Osteocyte (in vitro differentiated cells): Measurements from ENCODE around the gene HS6ST1. TPM values are rescaled to one million over a fixed set of nuclear protein-coding genes. Genes with fewer than 3 reads are reported as not detected.
A peak's percentile ranks its signal among the peaks of the same experiment; 100 is the strongest.

Experiments used
- DNase-seq: peaks from one replicate; pipeline ENCODE4 v3.0.0; 2021; ENCODE audit warnings: mixed read lengths; ENCODE audit not compliant: unreplicated experiment; ENCODE audit errors: extremely low spot score
- H3K27ac Mint-ChIP-seq: one replicate; pipeline ENCODE4 v1.8.0; 2021; ENCODE audit warnings: mild to moderate bottlenecking, mixed read lengths; ENCODE audit not compliant: unreplicated experiment
- H3K27me3 Mint-ChIP-seq: one replicate; pipeline ENCODE4 v1.8.0; 2021; ENCODE audit warnings: mixed read lengths; ENCODE audit not compliant: unreplicated experiment
- H3K36me3 Mint-ChIP-seq: one replicate; pipeline ENCODE4 v1.8.0; 2021; ENCODE audit warnings: mixed read lengths; ENCODE audit not compliant: unreplicated experiment
- H3K4me1 Mint-ChIP-seq: one replicate; pipeline ENCODE4 v1.8.0; 2021; ENCODE audit warnings: mixed read lengths; ENCODE audit not compliant: unreplicated experiment
- H3K4me3 Mint-ChIP-seq: one replicate; pipeline ENCODE4 v1.8.0; 2021; ENCODE audit warnings: mild to moderate bottlenecking, moderate library complexity, mixed read lengths; ENCODE audit not compliant: unreplicated experiment
- H3K9me3 Mint-ChIP-seq: one replicate; pipeline ENCODE4 v1.8.0; 2021; ENCODE audit warnings: mixed read lengths; ENCODE audit not compliant: unreplicated experiment
- CTCF ChIP-seq: fragments of 200-600 bp; sonication (generic); IDR thresholded peaks from 2 replicates; pipeline ENCODE4 v1.5.0; 2021; ENCODE audit warnings: antibody characterized with exemption, mild to moderate bottlenecking, moderate library complexity
- total RNA-seq: library from RNA; stranded (reverse); gene quantifications from 2 replicates; pipeline ENCODE4 v1.2.1, GENCODE V29; 2021

The HS6ST1 gene
- total RNA-seq, 1 donor from 2014 or later = 43.0 TPM

DNA sequence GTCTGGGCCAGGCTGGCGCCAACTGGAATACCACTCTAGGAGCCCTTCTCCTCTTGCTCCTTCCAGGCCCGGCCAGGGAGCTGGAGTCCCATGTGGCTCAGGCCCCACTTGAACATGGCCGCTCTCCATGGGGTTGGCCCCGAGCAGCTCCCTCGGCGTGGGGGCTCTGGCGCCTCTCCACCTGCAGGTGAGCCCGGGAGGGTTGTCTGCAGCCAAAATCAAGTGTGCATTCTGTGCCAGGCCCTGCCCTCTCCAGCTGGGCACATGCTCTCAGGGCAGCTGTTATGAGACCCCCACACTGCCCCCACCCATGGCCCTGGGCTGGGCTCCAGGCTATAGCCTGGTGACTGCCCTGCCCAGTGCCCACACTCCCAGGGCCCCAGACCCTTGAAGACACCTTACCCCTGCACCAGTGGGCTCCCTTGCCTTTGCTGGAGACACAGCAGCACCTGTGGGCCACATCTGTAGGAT is 45.8 kb upstream of the HS6ST1 start:
- no peak for DNase-seq
- no peak overlapping the region for H3K4me3 Mint-ChIP-seq
- H3K36me3 Mint-ChIP-seq = no peaks in the 10 kb centered on the region
- no peak for TF ChIP-seq CTCF
- H3K4me1 Mint-ChIP-seq = peaks cover 81% of the 10 kb centered on the region
- H3K27ac Mint-ChIP-seq = no peak overlapping the region
- no peaks in the 10 kb centered on the region for H3K27me3 Mint-ChIP-seq
- H3K9me3 Mint-ChIP-seq = no peaks in the 10 kb centered on the region

DNA sequence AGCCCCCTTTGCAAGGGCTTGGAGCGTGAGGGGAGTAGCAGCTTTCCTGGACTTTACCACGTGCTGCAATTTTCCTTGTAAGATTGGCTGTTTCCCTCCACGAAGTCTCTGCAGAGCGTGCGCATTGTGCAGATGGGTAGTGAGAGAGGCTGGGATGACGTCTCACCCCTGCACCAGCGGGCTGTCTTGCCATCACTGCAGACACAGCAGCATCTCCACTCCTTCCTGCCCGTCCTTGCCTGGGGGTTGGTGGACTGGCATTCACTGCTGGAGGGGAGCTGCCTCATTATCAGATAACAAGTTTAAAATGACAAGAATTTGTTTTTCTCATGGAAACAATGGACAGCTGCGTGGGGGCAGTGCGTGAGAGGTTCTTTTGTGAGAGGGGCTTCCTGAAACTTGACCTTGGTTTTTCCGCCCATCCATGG is 45.3 kb upstream of the HS6ST1 start:
- no peaks in the 10 kb centered on the region for H3K27me3 Mint-ChIP-seq
- no peaks in the 10 kb centered on the region for H3K36me3 Mint-ChIP-seq
- DNase-seq = no peak
- no peak for TF ChIP-seq CTCF
- peaks cover 76% of the 10 kb centered on the region for H3K4me1 Mint-ChIP-seq
- no peaks in the 10 kb centered on the region for H3K9me3 Mint-ChIP-seq
- peak overlapping the region; percentile 88 for H3K27ac Mint-ChIP-seq
- no peak overlapping the region for H3K4me3 Mint-ChIP-seq

GRCh38 chr2:128362889-128363228 is 44.2 kb upstream of the HS6ST1 start:
- peak overlapping the region; percentile 88 for H3K27ac Mint-ChIP-seq
- no peaks in the 10 kb centered on the region for H3K27me3 Mint-ChIP-seq
- no peak for TF ChIP-seq CTCF
- DNase-seq = no peak
- no peak overlapping the region for H3K4me3 Mint-ChIP-seq
- H3K36me3 Mint-ChIP-seq = no peaks in the 10 kb centered on the region
- no peaks in the 10 kb centered on the region for H3K9me3 Mint-ChIP-seq
- H3K4me1 Mint-ChIP-seq = peaks cover 65% of the 10 kb centered on the region

GRCh38 chr2:128362176-128362888 is 43.7 kb upstream of the HS6ST1 start:
- no peaks in the 10 kb centered on the region for H3K27me3 Mint-ChIP-seq
- H3K27ac Mint-ChIP-seq = peak overlapping the region; percentile 88
- no peak for DNase-seq
- no peak overlapping the region for H3K4me3 Mint-ChIP-seq
- H3K4me1 Mint-ChIP-seq = peaks cover 60% of the 10 kb centered on the region
- H3K9me3 Mint-ChIP-seq = no peaks in the 10 kb centered on the region
- no peaks in the 10 kb centered on the region for H3K36me3 Mint-ChIP-seq
- no peak for TF ChIP-seq CTCF

DNA sequence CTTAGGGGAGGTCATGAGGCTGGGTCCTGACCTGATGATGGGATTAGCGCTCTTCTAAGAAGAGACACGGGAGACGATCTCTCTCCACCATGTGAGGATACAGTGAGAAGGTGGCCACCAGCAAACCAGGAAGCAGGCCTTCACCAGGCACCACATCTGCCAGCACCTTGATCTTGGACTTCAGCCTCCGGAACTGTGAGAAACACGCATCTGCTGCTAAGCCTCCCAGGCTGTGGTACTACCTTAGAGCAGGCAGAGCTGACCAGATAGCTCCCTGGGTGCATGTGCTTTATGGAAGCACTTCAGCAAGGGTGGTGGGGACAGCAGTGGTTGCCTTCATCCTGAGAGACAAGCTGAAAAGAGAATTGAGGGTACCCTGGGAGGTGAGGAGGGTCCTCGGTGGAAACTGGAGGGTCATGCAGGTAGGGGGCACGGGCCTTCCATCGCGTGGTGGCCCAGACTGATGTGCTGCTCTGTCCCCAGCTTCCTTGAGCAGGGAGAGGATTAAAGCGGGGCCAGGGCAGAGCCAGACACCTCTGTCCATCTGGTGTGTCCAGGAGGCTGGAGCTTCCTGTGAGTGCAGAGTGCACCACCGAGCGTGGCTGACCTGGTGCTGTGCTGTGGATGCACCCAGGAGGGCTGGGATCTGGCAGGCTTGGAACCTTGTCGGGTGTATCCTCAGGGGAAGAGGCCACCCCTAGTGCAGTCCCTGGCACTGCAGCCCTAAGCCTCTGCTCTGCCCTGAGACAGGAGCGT is 42.9 kb upstream of the HS6ST1 start:
- H3K27ac Mint-ChIP-seq = peak overlapping the region; percentile 88
- no peak overlapping the region for H3K4me3 Mint-ChIP-seq
- no peak for TF ChIP-seq CTCF
- peak; percentile 78 for DNase-seq
- no peaks in the 10 kb centered on the region for H3K36me3 Mint-ChIP-seq
- peaks cover 52% of the 10 kb centered on the region for H3K4me1 Mint-ChIP-seq
- no peaks in the 10 kb centered on the region for H3K27me3 Mint-ChIP-seq
- H3K9me3 Mint-ChIP-seq = no peaks in the 10 kb centered on the region
